ENCODE data around the gene RNGTT.

- TF ChIP-seq EZH2 (IDR thresholded peaks at IDR 0.05; ENCODE audit: low read length, unreplicated experiment) (no peak), CTCF (conservative IDR thresholded peaks at IDR 0.05; ENCODE audit: low read depth, low read length) (no peak), EZH2phosphoT487 (IDR thresholded peaks at IDR 0.05; ENCODE audit: borderline replicate concordance, low read length) (no peak)
These were observed 11.2 kb downstream of the RNGTT start for GRCh38 chr6:88952065-88952704.

Data from PC-3 (cell line).